GM12891 (cell line): ENCODE data around the gene MGMT.

Experiments
- PAX5 ChIP-seq: IDR thresholded peaks from 2 replicates; pipeline ENCODE4 v1.6.1; 2011; ENCODE audit warnings: low read length, moderate library complexity, mild to moderate bottlenecking; ENCODE audit not compliant: insufficient read depth, severe bottlenecking
- POLR2A ChIP-seq: IDR thresholded peaks from 2 replicates; pipeline ENCODE4 v1.6.1; 2011; ENCODE audit warnings: low read depth, low read length, control low read depth
- POLR2AphosphoS5 ChIP-seq: IDR thresholded peaks from 2 replicates; pipeline ENCODE4 v1.6.1; 2011; ENCODE audit warnings: low read depth, low read length, control low read depth
- POU2F2 ChIP-seq: IDR thresholded peaks from 2 replicates; pipeline ENCODE4 v1.6.1; 2011; ENCODE audit warnings: low read depth, mild to moderate bottlenecking, control low read depth, low read length, moderate library complexity
- TAF1 ChIP-seq: IDR thresholded peaks from 2 replicates; pipeline ENCODE4 v1.6.1; 2011; ENCODE audit warnings: low read depth, low read length, control low read depth

- TF ChIP-seq POLR2AphosphoS5 = no peak
- no peak for TF ChIP-seq POLR2A
- TF ChIP-seq PAX5 = no peak
- no peak for TF ChIP-seq TAF1
- no peak for TF ChIP-seq POU2F2
These were observed 142.5 kb downstream of the MGMT start for GRCh38 chr10:129609551-129609950.
